ENCODE measurements around the gene UMODL1.
A peak's percentile ranks its signal among the peaks of the same experiment; 100 is the strongest.
"Not testable (repeated sequence)": the region's sequence is repeated elsewhere in the genome, so short reads cannot be mapped to it uniquely, and the experiment has no call there.

The UMODL1 gene

DNA sequence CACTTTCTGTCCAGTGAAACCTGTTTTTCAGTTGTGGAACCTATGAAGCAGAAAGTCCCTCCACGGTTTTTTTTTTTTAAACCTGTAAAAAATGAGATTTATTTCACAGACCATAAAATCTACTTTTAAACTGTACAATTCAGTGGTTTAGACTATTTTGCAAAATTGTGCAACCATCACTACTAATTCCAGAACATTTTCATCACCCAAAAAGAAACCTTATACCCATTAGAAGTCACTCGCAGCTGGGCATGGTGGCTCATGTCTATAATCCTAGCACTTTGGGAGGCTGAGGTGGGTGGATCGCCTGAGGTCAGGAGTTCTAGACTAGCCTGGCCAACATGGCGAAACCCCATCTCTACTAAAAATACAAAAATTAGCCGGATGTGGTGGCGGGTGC is 45.4 kb downstream of the UMODL1 start:
- not testable (repeated sequence) for DNase-seq

DNA sequence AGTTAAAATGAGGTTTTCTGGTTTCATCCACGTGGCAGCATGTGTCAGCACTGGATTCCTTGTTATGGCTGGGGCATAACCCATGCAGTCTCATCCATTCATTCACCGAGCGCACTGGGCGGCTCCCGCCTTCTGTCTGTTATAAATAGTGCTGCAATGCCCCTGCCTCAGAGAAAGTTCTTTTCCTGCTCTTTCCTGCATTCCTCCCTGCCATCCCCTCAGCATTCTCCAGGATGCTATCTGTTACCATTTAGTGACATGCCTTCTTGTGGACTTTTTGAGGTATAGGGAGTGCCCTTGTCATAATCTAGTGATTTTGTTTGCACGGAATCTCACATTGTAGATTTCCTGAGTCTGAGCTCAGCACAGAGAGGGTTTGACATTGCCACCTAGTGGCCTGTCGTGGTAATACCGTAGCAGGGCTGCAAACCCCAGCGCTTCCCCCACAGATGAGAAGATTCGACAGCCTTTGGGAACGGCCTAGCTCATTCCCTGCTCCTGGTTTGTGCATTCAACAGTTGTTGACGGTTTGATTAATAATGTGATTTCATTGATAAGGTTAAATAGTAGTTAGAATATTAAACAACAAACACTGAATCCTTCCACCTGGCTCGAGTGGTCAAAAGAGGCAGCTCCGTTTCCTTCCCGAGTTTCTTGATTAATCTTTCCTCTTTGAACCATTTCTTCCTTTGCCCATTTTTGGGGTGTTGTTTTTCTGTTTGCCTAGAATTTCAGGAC is 46.3 kb downstream of the UMODL1 start:
- peak; percentile 26 to 67 (median 58) for DNase-seq

DNA sequence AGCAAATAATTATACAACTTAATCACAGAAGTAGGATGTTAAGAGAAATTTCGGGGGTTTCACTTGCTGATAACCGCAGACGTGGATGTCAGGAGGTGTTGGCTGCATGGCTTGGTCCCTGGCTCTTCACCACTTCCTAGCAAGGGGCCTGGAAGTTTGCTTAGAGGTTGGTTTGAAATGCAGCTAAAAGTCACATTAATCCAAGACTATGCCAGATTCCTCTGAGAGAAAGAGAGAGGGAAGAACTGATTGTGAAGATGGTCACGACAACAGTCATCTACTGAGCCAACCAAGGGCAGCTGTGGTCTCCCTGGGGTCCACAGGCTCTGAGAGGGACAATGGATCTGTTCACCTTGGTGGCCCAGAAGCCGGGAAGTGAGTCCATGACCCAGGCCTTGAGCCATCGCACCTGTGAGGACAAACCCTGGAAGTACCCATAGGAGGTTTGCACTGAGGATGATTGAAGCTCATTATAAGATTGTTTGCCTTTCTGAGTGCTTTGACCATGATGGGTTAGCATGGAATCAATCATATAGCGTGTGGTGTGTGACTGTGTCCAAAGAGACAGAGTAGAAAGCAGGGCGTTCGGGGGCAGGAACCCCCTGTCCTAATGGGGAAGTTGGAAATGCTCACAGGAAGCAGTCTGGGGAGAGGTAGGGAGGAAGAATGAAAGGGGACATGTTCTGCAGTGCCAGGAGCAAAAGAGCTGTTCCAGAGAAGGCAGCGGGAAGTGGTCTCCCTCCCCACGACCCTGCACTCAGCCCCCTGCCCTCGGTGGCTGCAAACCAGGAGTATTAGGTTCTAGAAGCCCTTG is 47.1 kb downstream of the UMODL1 start:
- DNase-seq: no peak

DNA sequence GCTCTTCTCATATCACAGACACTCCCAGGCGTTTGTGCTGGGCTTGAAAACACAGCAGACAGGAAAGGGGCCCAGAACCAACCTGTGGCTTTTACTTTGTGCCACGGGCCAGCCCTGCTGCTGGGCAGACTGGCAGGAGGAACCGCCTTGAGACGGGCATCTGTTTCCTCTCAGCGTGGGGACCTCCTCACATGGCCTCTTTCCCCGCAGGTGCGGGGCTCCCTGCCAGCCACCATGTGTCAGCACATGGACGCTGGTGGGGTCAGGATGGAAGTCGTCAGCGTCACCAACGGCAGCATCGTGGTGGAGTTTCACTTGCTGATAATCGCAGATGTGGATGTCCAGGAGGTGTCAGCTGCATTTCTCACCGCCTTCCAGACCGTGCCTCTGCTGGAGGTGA is 47.8 kb downstream of the UMODL1 start:
- peak in 1 of 5 donors; percentile 41 for DNase-seq

DNA sequence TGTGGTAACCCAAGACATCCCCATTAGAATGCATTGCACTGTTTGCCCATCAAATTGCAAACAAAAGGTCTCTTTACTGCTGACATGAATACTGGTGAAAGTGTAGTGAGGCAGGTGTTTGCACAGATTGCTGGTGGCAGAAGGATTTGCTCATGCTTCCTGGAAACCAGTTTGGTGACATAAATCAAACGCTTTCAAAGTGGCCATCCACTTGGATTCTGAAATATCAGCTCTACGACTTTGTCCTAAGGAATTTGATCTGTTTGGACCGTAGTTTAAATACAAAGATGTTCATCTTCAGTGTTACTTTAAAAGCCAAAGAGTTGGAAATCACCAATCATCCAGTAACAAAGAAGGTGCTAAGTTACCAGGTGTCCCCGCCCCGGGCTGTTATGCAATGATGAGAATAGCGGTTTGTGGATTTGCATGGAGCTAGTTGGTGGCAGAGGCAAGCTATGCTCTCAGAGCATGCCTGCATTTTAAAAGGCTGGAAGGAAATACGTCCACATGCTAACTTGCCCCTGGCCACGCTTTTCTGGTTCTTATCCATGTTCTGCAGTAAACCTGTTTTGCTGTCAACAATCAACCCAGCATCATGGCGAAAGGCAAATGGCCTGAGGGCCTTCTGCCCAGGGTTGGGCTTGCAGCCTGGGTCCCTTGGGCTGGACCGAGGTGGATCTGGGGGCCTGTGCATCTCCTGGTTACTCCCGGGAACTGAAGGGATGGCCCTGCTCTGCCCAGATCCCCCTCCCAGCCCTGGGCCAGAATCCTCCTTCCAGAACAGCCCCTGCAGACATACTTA is 49.2 kb downstream of the UMODL1 start:
- DNase-seq: no peak

DNA sequence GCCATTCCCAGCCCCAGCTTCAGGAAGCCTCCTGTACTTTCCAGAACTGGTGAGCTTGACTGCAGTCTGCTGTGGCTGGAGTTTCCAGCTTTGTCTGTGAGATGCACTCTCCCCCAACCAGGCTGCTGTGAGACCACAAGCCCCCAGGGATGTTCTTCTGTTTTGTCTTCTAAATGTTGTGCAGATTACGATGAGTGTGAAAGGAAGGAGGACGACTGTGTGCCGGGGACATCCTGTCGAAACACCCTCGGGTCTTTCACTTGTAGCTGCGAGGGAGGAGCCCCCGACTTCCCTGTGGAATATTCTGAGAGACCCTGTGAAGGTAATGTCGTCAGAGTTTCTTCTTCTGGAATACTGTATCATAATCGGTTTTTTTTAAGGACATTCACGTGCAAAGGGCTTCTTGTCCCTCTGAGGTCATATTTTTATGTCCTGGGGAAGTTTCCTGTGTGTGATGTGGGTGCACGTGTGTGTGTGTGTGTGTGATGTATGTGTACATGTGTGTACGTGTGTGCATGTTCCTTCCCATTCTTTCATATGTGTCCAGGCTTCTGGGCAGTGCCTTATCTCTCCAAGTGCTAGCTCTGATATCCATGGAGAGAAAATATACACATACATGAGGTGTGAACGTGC is 49.9 kb downstream of the UMODL1 start:
- no peak for DNase-seq

DNA sequence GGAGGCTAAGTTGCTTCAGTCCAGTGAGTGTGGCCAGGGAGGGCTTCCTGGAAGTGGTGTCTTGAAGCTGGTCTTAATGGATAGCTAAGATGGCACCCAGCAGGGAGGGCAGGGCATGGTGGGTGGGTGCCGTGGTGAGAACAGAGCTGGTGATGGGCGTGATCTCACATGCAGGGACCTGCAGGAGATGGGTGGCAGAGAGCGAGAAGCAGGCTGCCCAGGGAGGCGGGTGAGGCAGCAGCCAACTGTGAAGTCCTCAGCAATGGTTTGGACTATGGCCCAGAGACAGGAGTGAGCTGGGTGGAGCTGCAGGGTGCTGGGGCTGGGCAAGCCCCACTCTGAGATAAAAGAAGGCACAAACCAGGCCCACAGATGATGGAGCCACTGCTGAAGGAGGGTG is 50.7 kb downstream of the UMODL1 start:
- DNase-seq: no peak

DNA sequence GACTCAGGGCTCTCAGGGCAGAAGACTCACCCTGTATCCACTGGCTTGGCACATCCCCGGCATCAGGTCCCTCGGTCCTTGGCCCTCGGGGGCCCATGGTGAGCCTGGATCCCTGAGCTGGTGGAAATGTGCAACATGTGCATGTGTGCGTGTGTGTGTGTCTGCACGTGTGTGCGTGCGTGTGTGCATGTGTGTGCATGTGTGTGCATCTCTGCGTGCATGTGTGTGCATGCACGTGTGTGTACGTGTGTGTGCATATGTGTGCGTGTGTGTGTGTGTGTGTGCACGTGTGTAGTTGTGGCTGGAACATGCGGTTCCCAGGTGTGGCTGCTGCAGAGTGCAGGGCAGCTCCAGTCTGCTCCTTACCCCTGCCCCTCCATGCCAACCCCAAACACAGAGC is 51.3 kb downstream of the UMODL1 start:
- DNase-seq: no peak

DNA sequence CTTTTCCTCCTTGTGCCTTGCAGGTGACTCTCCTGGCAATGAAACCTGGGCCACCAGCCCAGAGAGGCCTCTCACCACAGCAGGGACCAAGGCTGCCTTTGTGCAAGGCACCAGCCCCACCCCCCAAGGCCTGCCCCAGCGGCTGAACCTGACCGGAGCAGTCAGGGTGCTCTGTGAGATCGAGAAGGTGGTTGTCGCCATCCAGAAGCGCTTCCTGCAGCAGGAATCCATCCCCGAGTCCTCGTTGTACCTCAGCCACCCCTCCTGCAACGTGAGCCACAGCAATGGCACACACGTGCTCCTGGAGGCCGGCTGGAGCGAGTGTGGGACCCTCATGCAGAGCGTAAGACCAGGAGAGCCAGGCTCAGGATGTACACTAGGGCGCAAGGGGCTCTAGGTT is 51.7 kb downstream of the UMODL1 start:
- no peak for DNase-seq

DNA sequence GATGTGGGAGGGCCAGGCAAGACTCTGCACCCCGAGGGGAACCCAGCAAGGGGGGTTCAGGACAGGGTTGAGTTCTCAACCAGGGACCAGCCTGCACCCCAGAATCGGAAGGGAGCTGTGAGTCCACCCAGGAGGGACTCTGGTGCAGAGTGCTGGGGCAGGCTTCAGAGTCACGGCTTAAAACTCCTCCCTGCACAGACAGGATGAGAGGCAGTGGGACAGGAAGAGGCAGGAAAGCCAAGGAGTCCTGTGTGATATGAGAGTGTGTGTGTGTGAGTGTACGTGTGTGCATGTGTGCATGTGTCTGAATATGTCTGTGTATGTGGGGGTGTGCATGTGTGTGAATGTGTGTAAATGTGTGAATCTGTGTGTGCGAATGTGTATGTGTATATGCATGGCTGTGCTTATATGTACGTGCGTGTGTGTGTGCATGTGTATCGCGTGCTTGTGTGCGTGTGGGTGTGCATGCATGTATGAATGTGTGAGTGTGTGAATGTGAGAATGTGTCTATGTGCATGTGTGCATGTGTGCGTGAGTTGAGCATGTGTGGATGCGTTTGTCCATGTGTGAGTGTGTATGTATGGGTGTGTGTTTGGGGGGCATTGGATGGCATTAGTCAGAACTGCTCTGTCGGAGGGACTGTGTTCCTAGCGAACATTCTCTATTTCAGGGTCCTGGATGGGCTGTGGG is 52.2 kb downstream of the UMODL1 start:
- no peak for DNase-seq

DNA sequence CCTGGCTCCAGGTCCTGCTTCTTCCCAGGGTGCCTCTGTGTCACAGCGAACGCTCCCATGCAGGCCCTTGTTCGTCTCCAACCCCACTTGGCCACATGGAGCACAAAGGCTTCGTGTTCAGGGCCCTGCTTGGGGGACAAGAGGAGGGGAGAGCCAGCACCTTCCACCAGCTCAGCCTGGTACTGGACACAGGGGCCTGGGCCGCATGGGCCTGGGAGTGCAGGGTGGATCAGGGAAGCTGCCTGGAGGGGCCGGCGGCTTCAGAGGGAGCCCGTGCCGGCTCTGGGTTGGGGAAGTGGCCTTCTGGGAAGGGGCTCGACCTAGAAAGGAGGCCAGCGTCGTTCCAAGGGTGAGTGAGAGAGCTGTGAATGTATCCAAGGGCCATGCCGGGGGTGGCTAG is 53.0 kb downstream of the UMODL1 start:
- no peak for DNase-seq

DNA sequence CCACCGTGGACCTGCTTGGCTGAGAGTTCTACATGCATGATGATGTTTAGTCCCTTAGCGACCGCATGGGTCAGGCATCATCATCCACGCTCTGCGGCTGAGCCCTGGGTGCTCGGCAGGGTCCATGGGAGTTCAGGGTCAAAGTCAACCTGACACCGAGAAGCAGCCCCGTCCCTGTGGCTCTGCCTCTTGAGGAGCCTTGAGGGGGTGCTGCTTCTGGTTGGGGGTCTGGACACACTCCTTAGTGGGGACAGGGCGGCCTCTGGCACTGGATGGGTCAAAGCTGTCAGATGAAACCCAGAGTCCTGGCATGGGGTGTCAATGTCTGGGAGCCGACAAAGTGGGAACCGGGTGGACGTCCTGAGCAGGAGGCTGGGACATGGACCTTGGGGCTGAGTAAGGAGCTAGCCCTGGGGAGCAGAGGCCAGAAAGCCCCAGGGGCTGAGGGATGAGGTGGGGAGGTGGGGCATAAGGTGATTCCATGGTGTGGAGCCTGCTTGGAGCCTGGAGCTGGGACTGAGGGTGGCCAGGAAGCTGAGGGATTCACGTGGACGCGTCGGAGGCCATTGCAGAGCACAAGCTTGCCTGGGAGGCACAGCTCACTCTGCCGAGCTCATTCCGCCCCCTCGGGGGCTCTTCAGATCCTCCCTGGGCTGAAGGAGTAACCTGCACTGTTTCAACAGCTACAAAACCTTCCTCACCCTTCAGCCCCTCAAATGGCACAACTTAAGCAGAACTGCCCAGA is 53.9 kb downstream of the UMODL1 start:
- no peak for DNase-seq

DNA sequence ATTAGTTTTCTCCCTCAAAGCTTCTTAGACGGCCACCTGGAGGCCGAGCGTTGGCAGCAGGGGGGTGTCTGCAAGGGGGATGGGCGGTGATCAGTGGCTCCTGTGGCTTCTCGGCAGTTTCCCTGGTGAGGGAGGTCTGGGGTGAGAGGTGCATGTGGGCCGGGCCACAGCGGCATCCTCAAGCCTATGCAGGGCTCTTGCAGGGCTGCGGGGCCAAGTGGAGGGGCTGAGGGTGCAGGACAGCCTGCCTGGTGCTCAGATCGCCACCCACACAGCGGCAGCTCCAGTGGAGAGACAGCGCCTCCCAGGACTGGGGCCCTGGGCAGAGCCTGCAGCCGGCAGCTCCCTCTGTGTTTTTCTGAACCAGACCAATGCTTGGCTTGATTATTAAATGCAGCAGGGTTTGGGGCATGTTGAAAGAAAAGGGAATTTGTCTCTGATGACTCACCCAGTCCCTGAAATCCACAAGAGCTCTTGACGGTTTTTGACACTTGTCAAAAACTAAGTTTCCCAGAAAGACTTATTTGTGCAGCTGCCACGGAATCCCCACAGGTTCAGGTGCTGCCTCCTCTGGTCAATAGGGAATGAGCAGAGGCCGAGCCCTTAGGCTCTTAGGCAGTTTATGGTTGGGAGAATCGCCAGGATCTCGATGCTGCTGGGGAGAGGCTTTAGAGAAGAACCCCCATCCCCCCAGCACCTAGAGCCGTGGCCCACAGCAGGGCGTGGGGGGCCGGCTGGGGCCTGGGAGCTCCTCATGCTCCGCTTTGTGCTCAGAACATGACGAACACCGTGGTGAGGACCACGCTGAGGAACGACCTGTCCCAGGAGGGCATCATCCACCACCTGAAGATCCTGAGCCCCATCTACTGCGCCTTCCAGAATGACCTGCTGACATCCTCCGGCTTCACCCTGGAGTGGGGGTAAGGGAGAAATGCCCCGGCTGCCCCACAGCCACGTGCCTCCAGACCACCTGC is 54.7 kb downstream of the UMODL1 start:
- peak in 1 of 5 donors; percentile 14 for DNase-seq

DNA sequence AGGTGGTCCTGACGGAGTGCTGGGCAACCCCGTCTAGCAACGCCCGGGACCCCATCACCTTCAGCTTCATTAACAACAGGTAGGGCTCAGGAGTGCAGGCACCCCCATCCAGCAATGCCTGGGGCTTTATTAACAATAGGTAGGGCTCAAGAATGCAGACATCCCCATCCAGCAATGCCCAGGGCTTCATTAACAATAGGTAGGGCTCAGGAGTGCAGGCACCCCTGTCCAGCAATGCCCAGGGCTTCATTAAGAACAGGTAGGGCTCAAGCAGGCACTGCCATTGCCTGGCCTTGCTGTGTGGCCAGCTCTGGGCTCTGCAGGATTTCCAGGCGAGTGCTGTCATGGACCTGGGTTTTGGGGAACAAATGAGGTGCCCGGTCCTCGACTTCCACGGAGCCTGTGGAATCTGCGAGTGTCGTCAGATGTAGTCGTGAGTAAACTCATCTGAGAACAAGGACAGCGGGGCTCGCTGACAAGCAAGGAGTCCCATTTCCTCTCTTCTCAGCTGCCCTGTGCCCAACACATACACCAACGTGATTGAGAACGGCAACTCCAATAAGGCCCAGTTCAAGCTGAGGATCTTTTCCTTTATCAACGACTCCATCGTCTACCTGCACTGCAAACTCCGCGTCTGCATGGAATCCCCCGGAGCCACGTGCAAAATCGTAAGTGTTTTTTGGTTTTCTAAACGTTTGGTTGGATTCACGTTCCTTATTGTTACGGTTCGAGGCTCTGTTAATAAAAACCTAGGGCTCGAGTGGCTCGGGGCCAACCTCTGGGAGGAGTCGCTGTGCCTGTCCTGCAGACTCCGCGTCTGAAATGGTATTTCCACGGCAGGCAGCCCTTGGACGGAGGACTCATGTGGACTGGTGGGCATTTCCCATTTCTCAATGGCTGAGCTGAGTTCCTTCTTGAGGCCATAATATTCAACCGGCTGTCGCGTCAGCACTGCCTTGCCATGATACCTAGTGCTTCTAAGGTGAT is 56.3 kb downstream of the UMODL1 start:
- DNase-seq: no peak

DNA sequence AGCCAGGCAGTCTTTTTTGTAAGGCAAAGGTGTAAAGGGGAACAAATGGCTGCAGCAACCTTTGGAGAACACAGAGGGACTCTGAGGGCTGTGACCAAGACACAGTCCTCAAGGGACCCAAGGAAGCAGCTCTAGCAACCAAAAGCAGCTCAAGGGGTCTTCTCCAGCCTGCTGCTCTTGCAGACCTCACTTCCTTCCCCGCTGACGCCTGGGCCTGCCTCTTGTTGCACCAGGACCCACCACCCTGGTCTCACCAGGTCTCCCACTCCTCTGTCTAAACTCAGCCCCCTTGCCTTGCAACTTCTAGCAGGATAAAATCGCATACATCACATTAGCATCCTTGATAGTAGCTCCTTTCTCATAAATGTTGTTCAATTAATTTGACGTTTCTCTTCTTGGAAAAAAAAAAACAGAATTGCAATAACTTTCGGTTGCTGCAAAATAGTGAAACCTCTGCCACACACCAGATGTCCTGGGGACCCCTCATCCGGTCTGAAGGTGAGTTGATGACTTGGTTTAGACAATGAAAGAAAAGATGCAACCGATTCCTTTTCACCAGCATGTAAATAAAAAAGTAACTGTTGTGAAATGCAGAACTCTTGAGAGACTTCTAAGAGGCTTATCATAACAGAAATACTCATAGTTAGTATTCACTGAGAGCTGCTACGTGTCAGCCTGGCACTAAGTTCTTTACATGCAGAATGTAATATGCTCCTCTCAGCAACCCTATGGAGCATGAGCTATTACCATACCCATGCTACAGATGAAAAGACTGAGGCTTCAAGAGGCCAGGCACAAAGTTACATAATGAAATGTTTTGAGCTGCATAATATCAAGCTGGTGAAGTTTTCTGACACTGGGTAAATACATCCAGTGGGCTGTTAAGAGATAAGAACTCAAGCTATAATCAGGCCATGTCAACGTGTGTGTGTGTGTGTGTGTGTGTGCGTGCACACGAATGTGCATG is 58.5 kb downstream of the UMODL1 start:
- DNase-seq: peak in 1 of 5 donors; percentile 57

DNA sequence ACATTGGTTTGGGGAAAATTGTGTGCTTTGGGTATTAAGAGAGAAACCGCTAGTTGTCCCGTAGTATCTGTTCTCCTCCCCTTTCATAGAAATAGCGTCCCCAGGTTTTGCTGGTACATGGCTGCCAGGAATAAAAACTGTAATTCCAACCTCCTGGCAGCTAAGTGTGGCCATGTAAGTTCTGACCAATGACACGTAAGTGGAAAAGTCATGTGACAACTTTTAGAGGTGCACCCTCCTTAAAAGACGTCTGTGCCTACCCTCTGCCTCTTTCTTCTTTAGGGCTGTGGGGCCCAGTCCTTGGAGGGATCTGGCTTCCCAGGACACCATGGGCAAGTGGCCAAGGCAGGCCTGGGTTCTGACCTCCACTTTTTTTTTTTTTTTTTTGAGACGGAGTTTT is 59.3 kb downstream of the UMODL1 start:
- DNase-seq: no peak

DNA sequence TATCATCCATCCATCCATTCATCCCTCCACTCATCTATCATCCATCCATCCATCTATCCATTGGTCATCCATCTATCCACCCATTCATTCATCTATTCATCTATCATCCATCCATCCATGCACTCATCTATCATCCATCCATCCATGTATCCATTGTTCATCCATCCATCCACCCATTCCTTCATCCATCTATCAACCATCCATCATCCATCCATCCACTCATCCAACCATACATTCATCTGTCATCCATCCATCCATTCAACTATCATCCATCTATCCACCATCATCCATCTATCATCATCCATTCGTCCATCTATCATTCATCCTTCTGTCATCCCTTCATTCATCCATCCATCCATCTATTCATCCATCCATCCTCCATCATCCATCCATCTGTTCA is 61.1 kb downstream of the UMODL1 start:
- no peak for DNase-seq

DNA sequence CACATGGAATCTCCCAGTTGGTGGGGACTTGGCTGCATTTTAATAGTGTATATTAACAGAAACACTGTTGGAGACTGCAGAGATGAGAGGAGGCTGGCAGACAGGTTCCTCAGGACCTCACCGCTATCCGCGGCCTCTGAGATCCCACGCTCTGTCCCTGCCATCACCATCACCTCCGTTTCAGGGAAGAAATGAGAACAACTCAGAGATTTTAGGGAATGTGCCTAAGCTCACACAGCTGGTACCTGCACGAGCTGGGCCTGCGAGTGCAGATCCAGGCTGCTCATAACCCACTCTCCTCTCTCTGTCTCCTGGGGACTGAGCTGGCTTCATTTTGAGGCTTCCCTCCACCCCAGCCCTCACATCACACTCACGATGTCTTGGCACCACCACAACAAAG is 62.0 kb downstream of the UMODL1 start:
- no peak for DNase-seq

Data from T-helper 1 cell (primary cell).